Vagina (tissue), 2 donors: Measurements from ENCODE around the gene PARN. TPM values are rescaled to one million over a fixed set of nuclear protein-coding genes. Genes with fewer than 3 reads are reported as not detected.
"Not testable (repeated sequence)": the region's sequence is repeated elsewhere in the genome, so short reads cannot be mapped to it uniquely, and the experiment has no call there.

Experiments used
- DNase-seq, 2 donors: peaks; one replicate each; pipeline ENCODE4 v3.0.0-alpha.2; 2017; ENCODE audit errors: extremely low spot score in 2 of 2
- H3K27ac ChIP-seq: fragments of 200-600 bp; sonication (generic); one replicate; pipeline ENCODE4 v1.5.1; 2019
- H3K27me3 ChIP-seq: fragments of 200-600 bp; sonication (generic); one replicate; pipeline ENCODE4 v1.5.1; 2019
- H3K36me3 ChIP-seq, 2 donors: fragments of 200-600 bp; sonication (generic); one replicate each; pipeline ENCODE4 v1.5.1; 2017 to 2019
- H3K4me1 ChIP-seq: fragments of 200-600 bp; sonication (generic); one replicate; pipeline ENCODE4 v1.5.1; 2019
- H3K4me3 ChIP-seq, 2 donors: fragments of 200-600 bp; sonication (generic); 1 replicate in 1 of 2; 2 replicates in 1 of 2; pipeline ENCODE4 v1.5.1; 2016 to 2019
- H3K9me3 ChIP-seq: fragments of 200-600 bp; sonication (generic); one replicate; pipeline ENCODE4 v1.5.1; 2019
- POLR2A ChIP-seq, 2 donors: fragments of 450-650 bp; IDR thresholded peaks; one replicate each; pipeline ENCODE4 v1.6.1; 2017; ENCODE audit warnings: antibody characterized with exemption in 2 of 2, mild to moderate bottlenecking in 2 of 2, moderate library complexity in 2 of 2
- POLR2AphosphoS5 ChIP-seq, 2 donors: sonication (generic); formaldehyde crosslinking; IDR thresholded peaks; one replicate each; pipeline ENCODE4 v1.9.0; 2017; ENCODE audit warnings: antibody characterized with exemption in 2 of 2, mild to moderate bottlenecking in 2 of 2, low read depth in 1 of 2; ENCODE audit not compliant: insufficient read depth in 1 of 2
- intact Hi-C: fragments of 100-400 bp; cut with DNase I; formaldehyde crosslinking; loops from one replicate; pipeline ENCODE4 v1.15.1; 2023
- total RNA-seq: library from RNA; depleted of rRNA; stranded (reverse); fragments of >200 nt; gene quantifications from one replicate; pipeline ENCODE4 v1.2.3, GENCODE V29; 2016
- TF ChIP-seq, protein P1 (sequence below), 3 experiments: fragments of 450-650 bp in 2 of 3; fragments of 200-600 bp in 1 of 3; sonication (generic) in 1 of 3; IDR thresholded peaks; one replicate each; pipeline ENCODE4 v1.5.1; 2017 to 2019; ENCODE audit warnings: antibody characterized with exemption in 3 of 3, mild to moderate bottlenecking in 2 of 3, moderate library complexity in 2 of 3

Gene PARN
- total RNA-seq, 1 donor from 2014 or later = 39.3 TPM

DNA sequence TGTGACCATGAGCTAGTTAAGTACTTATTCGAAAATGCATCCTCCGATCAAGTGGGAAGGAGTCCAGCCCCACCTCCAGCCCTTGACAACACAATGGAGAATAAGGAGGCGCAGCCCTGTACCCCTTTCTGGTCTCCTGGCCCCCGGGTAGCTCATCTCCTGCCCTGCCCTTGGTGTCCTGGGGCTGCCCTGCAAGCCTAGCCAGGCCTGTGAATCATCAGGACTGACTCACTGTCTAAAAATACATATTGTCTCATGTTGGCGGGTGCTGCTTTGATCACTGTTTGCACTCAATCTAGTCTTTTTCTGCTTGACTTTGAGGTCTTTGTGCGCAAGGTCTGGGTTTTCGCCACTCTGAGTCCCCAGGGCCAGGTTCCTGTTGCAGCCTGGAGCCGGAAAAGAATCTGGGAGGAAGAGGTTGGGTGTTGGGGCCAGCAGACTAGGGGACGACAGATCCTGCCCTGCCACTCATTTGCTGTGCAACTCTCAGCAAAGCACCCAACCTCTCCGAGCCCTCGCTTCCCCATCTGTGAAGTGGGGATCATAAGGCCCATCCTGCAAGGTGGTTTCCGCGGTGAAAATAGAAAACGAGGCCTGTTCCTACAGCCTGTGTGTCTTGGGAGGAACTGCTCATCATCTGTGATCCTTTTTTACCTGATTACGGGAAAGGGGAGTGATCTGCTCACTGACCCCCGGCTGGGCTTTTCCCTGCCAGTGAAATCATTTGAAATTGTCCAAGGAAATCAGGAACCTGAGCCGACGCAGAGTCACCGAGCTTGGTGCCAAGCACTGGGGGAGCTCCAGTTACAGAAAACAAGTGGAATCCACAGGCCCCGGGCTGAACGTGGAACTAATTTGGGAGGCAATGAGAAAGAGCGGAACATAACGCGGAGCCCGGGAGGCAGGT, 230.4 kb downstream of the PARN start:
- Histone ChIP-seq H3K4me1 (peaks cover 22% of the 10 kb centered on the region), H3K27ac (peak overlapping the region; percentile 76), H3K36me3 (no peaks in the 10 kb centered on the region), H3K9me3 (no peaks in the 10 kb centered on the region), H3K27me3 (no peaks in the 10 kb centered on the region), H3K4me3 (no peak overlapping the region)
- intact Hi-C loops = no loop called here
- TF ChIP-seq POLR2AphosphoS5 (IDR thresholded peaks at IDR 0.05; ENCODE audit: insufficient read depth in 1 of 2, low read depth in 1 of 2) = peak in 1 of 2 donors; percentile 38
- no peak for TF ChIP-seq POLR2A (IDR thresholded peaks at IDR 0.05)
- TF ChIP-seq, protein P1, sequence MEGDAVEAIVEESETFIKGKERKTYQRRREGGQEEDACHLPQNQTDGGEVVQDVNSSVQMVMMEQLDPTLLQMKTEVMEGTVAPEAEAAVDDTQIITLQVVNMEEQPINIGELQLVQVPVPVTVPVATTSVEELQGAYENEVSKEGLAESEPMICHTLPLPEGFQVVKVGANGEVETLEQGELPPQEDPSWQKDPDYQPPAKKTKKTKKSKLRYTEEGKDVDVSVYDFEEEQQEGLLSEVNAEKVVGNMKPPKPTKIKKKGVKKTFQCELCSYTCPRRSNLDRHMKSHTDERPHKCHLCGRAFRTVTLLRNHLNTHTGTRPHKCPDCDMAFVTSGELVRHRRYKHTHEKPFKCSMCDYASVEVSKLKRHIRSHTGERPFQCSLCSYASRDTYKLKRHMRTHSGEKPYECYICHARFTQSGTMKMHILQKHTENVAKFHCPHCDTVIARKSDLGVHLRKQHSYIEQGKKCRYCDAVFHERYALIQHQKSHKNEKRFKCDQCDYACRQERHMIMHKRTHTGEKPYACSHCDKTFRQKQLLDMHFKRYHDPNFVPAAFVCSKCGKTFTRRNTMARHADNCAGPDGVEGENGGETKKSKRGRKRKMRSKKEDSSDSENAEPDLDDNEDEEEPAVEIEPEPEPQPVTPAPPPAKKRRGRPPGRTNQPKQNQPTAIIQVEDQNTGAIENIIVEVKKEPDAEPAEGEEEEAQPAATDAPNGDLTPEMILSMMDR (IDR thresholded peaks at IDR 0.05) = no peak
- no peak for DNase-seq

DNA sequence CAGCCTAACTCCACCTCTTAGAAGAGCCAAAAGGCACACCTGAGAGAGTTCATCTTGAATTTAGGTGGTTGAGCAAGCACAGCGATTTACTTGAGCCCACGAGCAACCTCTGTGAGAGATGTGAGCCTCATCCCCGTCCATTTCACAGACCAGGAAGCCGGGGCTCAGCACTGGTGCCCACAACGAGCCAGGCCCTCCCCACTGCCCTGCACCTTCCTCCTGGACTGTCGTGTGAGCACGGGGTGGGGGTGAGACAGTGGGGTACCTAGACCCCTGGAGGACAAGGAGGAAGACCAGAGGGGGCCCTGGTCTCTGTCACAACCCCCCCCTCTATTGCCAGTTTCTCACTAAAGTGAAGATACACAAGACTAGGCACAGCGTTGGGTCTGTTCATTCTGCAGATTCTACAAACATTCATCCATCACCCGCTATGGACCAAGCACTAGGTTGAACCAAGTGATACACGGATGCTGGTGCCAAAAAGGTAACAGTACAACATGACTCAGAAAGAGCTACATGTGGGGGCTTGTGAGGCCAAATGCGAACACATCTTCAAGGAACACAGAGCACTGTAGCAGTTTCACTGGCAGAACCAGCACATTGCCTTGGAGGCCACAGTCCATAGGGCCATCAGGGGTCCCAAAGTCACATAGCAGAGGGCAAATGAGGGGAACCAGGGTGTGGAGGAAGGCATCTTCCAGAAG, 231.9 kb downstream of the PARN start:
- Histone ChIP-seq H3K27ac (peak overlapping the region; percentile 68), H3K36me3 (no peaks in the 10 kb centered on the region), H3K4me3 (no peak overlapping the region), H3K4me1 (peaks cover 22% of the 10 kb centered on the region), H3K9me3 (no peaks in the 10 kb centered on the region), H3K27me3 (no peaks in the 10 kb centered on the region)
- no peak for TF ChIP-seq POLR2AphosphoS5 (IDR thresholded peaks at IDR 0.05; ENCODE audit: insufficient read depth in 1 of 2, low read depth in 1 of 2)
- TF ChIP-seq, protein P1 (IDR thresholded peaks at IDR 0.05) = no peak
- intact Hi-C loops = no loop called here
- no peak for DNase-seq

DNA sequence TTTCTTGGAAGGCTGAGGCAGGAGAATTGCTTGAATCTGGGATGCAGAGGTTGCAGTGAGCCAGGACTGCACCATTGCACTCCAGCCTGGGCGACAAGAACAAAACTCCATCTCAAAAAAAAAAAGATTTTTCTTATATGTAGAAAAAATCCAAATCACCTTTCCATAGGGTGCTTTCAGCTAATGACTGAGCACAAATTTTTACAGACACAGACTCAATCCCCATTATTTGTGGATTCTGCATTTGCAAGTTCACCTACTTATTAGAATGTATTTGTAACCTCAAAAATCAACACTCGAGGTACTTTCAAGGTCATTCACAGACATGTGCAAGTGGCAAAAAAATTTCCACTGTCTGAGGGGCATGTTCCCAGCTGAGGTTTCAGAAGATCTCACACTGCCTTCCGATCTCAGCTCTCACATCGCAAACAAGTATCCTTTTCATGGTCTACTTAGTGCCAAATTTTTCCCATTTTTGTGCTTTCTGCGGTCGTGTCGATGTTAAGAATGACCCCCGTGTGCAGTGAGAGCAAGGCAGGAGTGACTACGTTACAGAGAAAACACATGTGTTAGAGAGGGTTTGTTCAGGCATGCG, 234.3 kb downstream of the PARN start:
- H3K27me3 ChIP-seq, DNase-seq, H3K4me3 ChIP-seq, H3K27ac ChIP-seq, H3K9me3 ChIP-seq, H3K36me3 ChIP-seq, intact Hi-C loops: not testable (repeated sequence)
- H3K4me1 ChIP-seq = peaks cover 22% of the 10 kb centered on the region

DNA sequence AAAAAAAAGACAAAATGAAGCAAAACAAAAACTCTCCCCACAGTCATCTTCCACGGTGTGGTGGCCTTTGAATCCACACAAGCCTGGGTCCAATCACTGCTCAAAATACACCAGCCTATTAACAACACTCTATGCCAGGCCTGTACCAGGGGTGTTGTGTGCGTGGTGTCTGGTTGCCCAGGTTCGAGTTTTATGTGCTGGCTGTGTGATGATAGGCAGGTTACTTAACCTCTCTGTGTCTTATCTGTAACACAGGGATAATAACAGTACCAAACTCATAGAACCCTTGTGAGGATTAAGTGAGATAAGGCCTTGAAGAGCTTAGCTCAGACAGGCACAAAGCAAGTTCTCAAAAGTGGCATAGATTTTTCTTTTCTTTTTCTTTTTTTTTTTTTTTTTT, 235.2 kb downstream of the PARN start:
- no peak overlapping the region for H3K27ac ChIP-seq
- H3K9me3 ChIP-seq = no peaks in the 10 kb centered on the region
- TF ChIP-seq POLR2AphosphoS5 (IDR thresholded peaks at IDR 0.05; ENCODE audit: insufficient read depth in 1 of 2, low read depth in 1 of 2) = no peak
- TF ChIP-seq, protein P1 (IDR thresholded peaks at IDR 0.05) = no peak
- no peak for TF ChIP-seq POLR2A (IDR thresholded peaks at IDR 0.05)
- H3K27me3 ChIP-seq = no peaks in the 10 kb centered on the region
- H3K4me3 ChIP-seq = no peak overlapping the region
- H3K4me1 ChIP-seq = peaks cover 12% of the 10 kb centered on the region
- H3K36me3 ChIP-seq = no peaks in the 10 kb centered on the region
- DNase-seq = no peak
- intact Hi-C loops = no loop called here

DNA sequence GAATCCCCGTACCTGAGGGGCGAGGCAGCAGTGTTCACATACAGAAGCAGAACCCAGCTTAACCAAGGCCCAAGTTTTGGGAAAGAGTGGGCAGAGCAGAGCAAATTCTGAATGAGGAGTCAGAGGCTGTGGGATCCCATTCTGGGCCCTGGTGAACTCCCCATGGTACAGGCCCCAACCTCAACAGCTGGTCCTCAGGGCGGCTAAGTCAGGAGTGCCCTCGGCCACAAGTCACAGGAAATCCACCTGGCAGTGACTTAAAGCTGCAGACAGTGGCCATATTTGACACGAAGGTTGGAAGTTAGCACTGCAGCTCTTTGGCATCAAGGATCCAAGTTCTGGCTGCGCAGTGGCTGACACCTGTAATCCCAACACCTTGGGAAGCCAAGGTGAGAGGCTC, 237.1 kb downstream of the PARN start:
- Histone ChIP-seq H3K4me3 (no peak overlapping the region), H3K9me3 (no peaks in the 10 kb centered on the region), H3K27ac (no peak overlapping the region), H3K4me1 (no peaks in the 10 kb centered on the region), H3K36me3 (no peaks in the 10 kb centered on the region), H3K27me3 (no peaks in the 10 kb centered on the region)
- TF ChIP-seq, protein P1 (IDR thresholded peaks at IDR 0.05) = no peak
- no peak for TF ChIP-seq POLR2A (IDR thresholded peaks at IDR 0.05)
- no peak for TF ChIP-seq POLR2AphosphoS5 (IDR thresholded peaks at IDR 0.05; ENCODE audit: insufficient read depth in 1 of 2, low read depth in 1 of 2)
- DNase-seq = no peak
- intact Hi-C loops = no loop called here
